IMR-90 (cell line): ENCODE measurements around the gene ARHGEF2. TPM values are rescaled to one million over a fixed set of nuclear protein-coding genes. Genes with fewer than 3 reads are reported as not detected.

Experiments
- ATAC-seq: fragments of 200-7000 bp; cut with Tn5 transposase; 2 replicates; pipeline ENCODE4 v1.9.1; 2020; ENCODE audit warnings: low read depth, mild to moderate bottlenecking, moderate library complexity
- BruUV-seq: library from RNA; stranded (reverse); fragments of 400-500 nt; replicated peaks from 2 replicates; lab custom pipeline; 2021; lab: Mats Ljungman, UMichigan
- CTCF ChIA-PET: fragments of 300-600 bp; formaldehyde crosslinking; extraction: SDS; loops from one replicate; lab custom pipeline; 2021; ENCODE audit warnings: antibody characterized with exemption; lab: Yijun Ruan, JAX
- POLR2A ChIA-PET: fragments of 300-600 bp; sonication (Branson Sonifier 250); formaldehyde crosslinking; loops from one replicate; lab custom pipeline; 2022; ENCODE audit warnings: antibody characterized with exemption; ENCODE audit not compliant: unreplicated experiment; lab: Charles Lee
- DNase-seq: peaks from one replicate; pipeline ENCODE4 v3.0.0; 2013
- H2AFZ ChIP-seq: replicated peaks from 2 replicates; pipeline ENCODE3; 2013; ENCODE audit warnings: low read length, mild to moderate bottlenecking; ENCODE audit not compliant: poor library complexity
- H2AK5ac ChIP-seq: 2 replicates; pipeline ENCODE4 v1.6.1; 2013; ENCODE audit warnings: low read depth, low read length, inconsistent platforms
- H2AK9ac ChIP-seq: replicated peaks from 2 replicates; pipeline ENCODE3; 2013; ENCODE audit warnings: mild to moderate bottlenecking, low read depth, low read length, moderate library complexity; ENCODE audit not compliant: poor library complexity
- H2BK120ac ChIP-seq: 2 replicates; pipeline ENCODE4 v1.6.1; 2013; ENCODE audit warnings: low read depth, low read length, inconsistent platforms
- H2BK15ac ChIP-seq: 3 replicates; pipeline ENCODE4 v1.6.1; 2013; ENCODE audit warnings: low read depth, low read length, inconsistent platforms
- H2BK20ac ChIP-seq: 2 replicates; pipeline ENCODE4 v1.6.1; 2013; ENCODE audit warnings: low read depth, mild to moderate bottlenecking, inconsistent platforms, low read length, moderate library complexity
- H2BK5ac ChIP-seq: 2 replicates; pipeline ENCODE4 v1.6.1; 2013; ENCODE audit warnings: mild to moderate bottlenecking, low read depth, low read length, inconsistent platforms; ENCODE audit not compliant: poor library complexity, severe bottlenecking
- H3K14ac ChIP-seq: replicated peaks from 2 replicates; pipeline ENCODE4 v1.6.1; 2013; ENCODE audit warnings: low read depth, low read length, inconsistent platforms
- H3K18ac ChIP-seq: 2 replicates; pipeline ENCODE4 v1.6.1; 2013; ENCODE audit warnings: low read depth, low read length, control low read depth
- H3K23ac ChIP-seq: 2 replicates; pipeline ENCODE4 v1.6.1; 2013; ENCODE audit warnings: low read depth, low read length, inconsistent platforms
- H3K27ac ChIP-seq: 2 replicates; pipeline ENCODE4 v1.5.1; 2013; ENCODE audit warnings: mild to moderate bottlenecking, control low read depth, low read length; ENCODE audit not compliant: insufficient read depth
- H3K27me3 ChIP-seq: 2 replicates; pipeline ENCODE4 v1.6.1; 2013; ENCODE audit warnings: low read length; ENCODE audit not compliant: control insufficient read depth, insufficient read depth
- H3K36me3 ChIP-seq: 2 replicates; pipeline ENCODE4 v1.6.1; 2013; ENCODE audit warnings: low read length, mixed read lengths; ENCODE audit not compliant: control insufficient read depth, insufficient read depth
- H3K4ac ChIP-seq: 2 replicates; pipeline ENCODE4 v1.6.1; 2013; ENCODE audit warnings: low read depth, low read length, inconsistent platforms
- H3K4me1 ChIP-seq: 2 replicates; pipeline ENCODE4 v1.6.1; 2013; ENCODE audit warnings: low read length, mixed read lengths; ENCODE audit not compliant: control insufficient read depth, insufficient read depth
- H3K4me2 ChIP-seq: 2 replicates; pipeline ENCODE4 v1.6.1; 2013; ENCODE audit warnings: low read depth, mild to moderate bottlenecking, control low read depth, low read length, moderate library complexity
- H3K4me3 ChIP-seq: 2 replicates; pipeline ENCODE4 v1.5.1; 2013; ENCODE audit warnings: low read depth, mild to moderate bottlenecking, control low read depth, low read length, moderate library complexity; ENCODE audit not compliant: insufficient read depth
- H3K56ac ChIP-seq: 2 replicates; pipeline ENCODE4 v1.6.1; 2013; ENCODE audit warnings: low read length, inconsistent platforms; ENCODE audit not compliant: insufficient read depth; ENCODE audit errors: extremely low read depth
- H3K79me1 ChIP-seq, 2 experiments: 2 replicates each; pipeline ENCODE4 v1.6.1; 2013; ENCODE audit warnings: low read length in 2 of 2, inconsistent platforms in 1 of 2, low read depth in 1 of 2
- H3K9ac ChIP-seq: 2 replicates; pipeline ENCODE4 v1.6.1; 2013; ENCODE audit warnings: low read depth, low read length, control low read depth
- H3K9me1 ChIP-seq: 2 replicates; pipeline ENCODE4 v1.6.1; 2013; ENCODE audit warnings: low read length, inconsistent platforms; ENCODE audit not compliant: insufficient read depth
- H3K9me3 ChIP-seq: 2 replicates; pipeline ENCODE4 v1.6.1; 2013; ENCODE audit warnings: low read length; ENCODE audit not compliant: control insufficient read depth, insufficient read depth
- H4K20me1 ChIP-seq: 2 replicates; pipeline ENCODE4 v1.6.1; 2013; ENCODE audit warnings: low read length, inconsistent platforms; ENCODE audit not compliant: insufficient read depth
- H4K5ac ChIP-seq: 2 replicates; pipeline ENCODE4 v1.6.1; 2013; ENCODE audit warnings: mild to moderate bottlenecking, low read depth, low read length, control low read depth
- H4K8ac ChIP-seq, 2 experiments: 2 replicates each; pipeline ENCODE4 v1.6.1; 2013; ENCODE audit warnings: low read depth in 2 of 2, low read length in 2 of 2, control low read depth in 1 of 2, inconsistent platforms in 1 of 2
- H4K91ac ChIP-seq: 2 replicates; pipeline ENCODE4 v1.6.1; 2013; ENCODE audit warnings: low read depth, low read length, inconsistent platforms; ENCODE audit not compliant: insufficient read depth
- CEBPB ChIP-seq: IDR thresholded peaks from 2 replicates; pipeline ENCODE4 v1.6.1; 2012; ENCODE audit warnings: low read depth, low read length, improper control_type of control experiment
- CHD1 ChIP-seq: IDR thresholded peaks from 2 replicates; pipeline ENCODE4 v1.6.1; 2012; ENCODE audit warnings: low read depth, low read length, improper control_type of control experiment
- CTCF ChIP-seq: conservative IDR thresholded peaks from 2 replicates; pipeline ENCODE4 v1.5.1; 2012; ENCODE audit warnings: mild to moderate bottlenecking, low read depth, low read length, improper control_type of control experiment
- ELK1 ChIP-seq: fragments of 150-350 bp; IDR thresholded peaks from 2 replicates; pipeline ENCODE4 v1.6.1; 2016; ENCODE audit warnings: low read depth, mild to moderate bottlenecking, low read length, moderate library complexity, borderline replicate concordance
- MAFK ChIP-seq: IDR thresholded peaks from 2 replicates; pipeline ENCODE4 v1.6.1; 2012; ENCODE audit warnings: low read depth, low read length, improper control_type of control experiment
- MAZ ChIP-seq: IDR thresholded peaks from 2 replicates; pipeline ENCODE4 v1.6.1; 2012; ENCODE audit warnings: low read depth, mild to moderate bottlenecking, low read length, improper control_type of control experiment, moderate library complexity, borderline replicate concordance
- POLR2A ChIP-seq: IDR thresholded peaks from 2 replicates; pipeline ENCODE4 v1.6.1; 2012; ENCODE audit warnings: mild to moderate bottlenecking, low read depth, low read length
- RAD21 ChIP-seq: IDR thresholded peaks from 2 replicates; pipeline ENCODE4 v1.6.1; 2012; ENCODE audit warnings: low read length, improper control_type of control experiment
- RCOR1 ChIP-seq: IDR thresholded peaks from 2 replicates; pipeline ENCODE4 v1.6.1; 2012; ENCODE audit warnings: mild to moderate bottlenecking, low read length, improper control_type of control experiment; ENCODE audit not compliant: insufficient replicate concordance
- RFX5 ChIP-seq: IDR thresholded peaks from 2 replicates; pipeline ENCODE4 v1.8.0; 2012; ENCODE audit warnings: low read depth, mild to moderate bottlenecking, low read length, moderate library complexity
- SMC3 ChIP-seq: fragments of 150-350 bp; IDR thresholded peaks from 2 replicates; pipeline ENCODE4 v1.6.1; 2016; ENCODE audit warnings: low read depth, mild to moderate bottlenecking, antibody characterized with exemption, low read length, moderate library complexity
- USF2 ChIP-seq: fragments of 150-350 bp; IDR thresholded peaks from 2 replicates; pipeline ENCODE4 v1.6.1; 2017; ENCODE audit warnings: mild to moderate bottlenecking, antibody characterized with exemption, low read length, low read depth
- WGBS, 2 experiments: methylation state at CpG; one replicate each; pipeline versions ENCODE4 v1.1.5 to v1.1.7; 2013; ENCODE audit warnings: missing lambda C conversion rate in 2 of 2; ENCODE audit not compliant: insufficient read length in 1 of 2; ENCODE audit errors: extremely low coverage in 2 of 2; 5-methylcytosine and 5-hydroxymethylcytosine counted together
- dilution Hi-C: fragments of 300-500 bp; cut with HindIII; formaldehyde crosslinking; loops from one replicate; pipeline ENCODE4 v1.14.3; 2018; ENCODE audit warnings: low sequenced_read_pairs; ENCODE audit not compliant: unreplicated experiment
- in situ Hi-C: fragments of 300-500 bp; cut with MboI; formaldehyde crosslinking; loops from 3 replicates; pipeline ENCODE4 v1.14.3; 2019; ENCODE audit warnings: low sequenced_read_pairs, inconsistent platforms, mixed read lengths
- intact Hi-C: fragments of 100-400 bp; cut with micrococcal nuclease; formaldehyde crosslinking; loops from 2 replicates; pipeline ENCODE4 v1.10.0; 2022
- polyA plus RNA-seq, 3 experiments: library from polyadenylated mRNA; depleted of rRNA; stranded (reverse); fragments of >200 nt; gene quantifications; 2 replicates each; pipeline ENCODE4 v1.2.3, GENCODE V29; 2012; ENCODE audit warnings: low replicate concordance in 1 of 3
- total RNA-seq: library from RNA; depleted of rRNA; stranded (reverse); fragments of >200 nt; gene quantifications from 2 replicates; pipeline ENCODE4 v1.2.3, GENCODE V29; 2012

Gene ARHGEF2
- total and polyA plus RNA-seq, 2 of the 4 experiments (the other 2 are of a cell fraction): 91.8 to 117 TPM

- Histone ChIP-seq H3K27ac (no peak overlapping the region), H4K91ac (no peak overlapping the region), H3K36me3 (peaks cover 56% of the 10 kb centered on the region), H4K8ac (no peak overlapping the region), H3K56ac (no peak overlapping the region), H2BK15ac (no peak overlapping the region), H3K18ac (no peak overlapping the region), H3K4me2 (no peak overlapping the region), H3K9me1 (peaks cover 2% of the 10 kb centered on the region; the same call in 1 of the 2 replicates), H3K27me3 (no peaks in the 10 kb centered on the region), H3K4ac (no peak overlapping the region), H3K4me3 (no peak overlapping the region), H4K5ac (no peak overlapping the region), H2AK5ac (no peak overlapping the region), H2AFZ (no peak overlapping the region), H2AK9ac (no peak overlapping the region), H2BK120ac (no peak overlapping the region), H4K20me1 (no peaks in the 10 kb centered on the region; the same call in 1 of the 2 replicates), H3K9me3 (no peaks in the 10 kb centered on the region), H3K23ac (no peak overlapping the region), H3K4me1 (no peaks in the 10 kb centered on the region), H3K79me1 (peaks cover 21 to 37% of the 10 kb centered on the region in 2 experiments), H2BK5ac (no peak overlapping the region), H2BK20ac (no peak overlapping the region), H3K14ac (no peak overlapping the region), H3K9ac (no peak overlapping the region)
- dilution Hi-C loops: no loop called here
- DNase-seq: no peak
- no peak for ATAC-seq
- POLR2A ChIA-PET: no interaction called here
- in situ Hi-C loops: no loop called here
- CTCF ChIA-PET: no interaction called here
- 100% methylated on average over 1 of the region's 4 CpGs; no CpG with 5 or more reads in 1 of the 2 experiments for WGBS, 2 experiments
- TF ChIP-seq CHD1 (no peak), RFX5 (no peak), POLR2A (no peak), ELK1 (no peak), CTCF (no peak), MAFK (no peak), SMC3 (no peak), MAZ (no peak), RCOR1 (no peak), RAD21 (no peak), CEBPB (no peak), USF2 (no peak)
- no TSS peak for BruUV-seq
- intact Hi-C loops: no loop called here
These were observed 78.2 kb downstream of the ARHGEF2 start for GRCh38 chr1:155900161-155900560.
